Upper lobe of left lung (tissue), 6 donors: ENCODE results near the gene HNF4A. TPM values are rescaled to one million over a fixed set of nuclear protein-coding genes. Genes with fewer than 3 reads are reported as not detected.

Experiments
- ATAC-seq, 2 donors: fragments of 200-7000 bp; cut with Tn5 transposase; one replicate each; pipeline ENCODE4 v1.9.1; 2022; ENCODE audit warnings: mild to moderate bottlenecking in 2 of 2, moderate library complexity in 2 of 2; ENCODE audit not compliant: low FRiP score in 2 of 2
- DNase-seq, 2 donors: peaks; one replicate each; pipeline ENCODE4 v3.0.0-alpha.2; 2019 to 2020
- H3K27ac ChIP-seq, 4 donors: fragments of 200-600 bp; sonication (generic); one replicate each; pipeline ENCODE4 v1.5.1; 2016 to 2019
- H3K27me3 ChIP-seq, 4 donors: fragments of 200-600 bp; sonication (generic); one replicate each; pipeline ENCODE4 v1.5.1; 2017 to 2019
- H3K36me3 ChIP-seq, 4 donors: fragments of 200-600 bp; sonication (generic); one replicate each; pipeline ENCODE4 v1.5.1; 2016 to 2019
- H3K4me1 ChIP-seq, 4 donors: fragments of 200-600 bp; sonication (generic); one replicate each; pipeline ENCODE4 v1.5.1; 2018 to 2019
- H3K4me3 ChIP-seq, 4 donors: fragments of 200-600 bp; sonication (generic); one replicate each; pipeline ENCODE4 v1.5.1; 2017 to 2019; ENCODE audit warnings: mild to moderate bottlenecking in 2 of 4, moderate library complexity in 1 of 4
- H3K9me3 ChIP-seq, 4 donors: fragments of 200-600 bp; sonication (generic); one replicate each; pipeline ENCODE4 v1.5.1; 2018 to 2019
- EP300 ChIP-seq, 4 donors: sonication (generic); formaldehyde crosslinking; IDR thresholded peaks; one replicate each; pipeline ENCODE4 v1.5.1; 2017; ENCODE audit warnings: antibody characterized with exemption in 4 of 4, control low read depth in 2 of 4
- POLR2A ChIP-seq, 4 donors: fragments of 450-650 bp; IDR thresholded peaks; one replicate each; pipeline ENCODE4 v1.5.1; 2016 to 2017; ENCODE audit warnings: antibody characterized with exemption in 4 of 4, mild to moderate bottlenecking in 2 of 4
- POLR2AphosphoS5 ChIP-seq, 2 donors: sonication (generic); formaldehyde crosslinking; IDR thresholded peaks; one replicate each; pipeline ENCODE4 v1.5.1; 2017; ENCODE audit warnings: antibody characterized with exemption in 2 of 2
- WGBS, 2 donors: methylation state at CpG; one replicate each; pipeline ENCODE4 v1.1.5; 2017 to 2018; 5-methylcytosine and 5-hydroxymethylcytosine counted together
- total RNA-seq, 6 donors: library from RNA; depleted of rRNA in 4 of 6; stranded (reverse); fragments of >200 nt in 4 of 6; gene quantifications; one replicate each; pipeline versions ENCODE4 v1.1.0 to v1.2.1, GENCODE V29; 2016 to 2021
- TF ChIP-seq, protein P1 (sequence below), 6 experiments: fragments of 450-650 bp in 4 of 6; fragments of 200-600 bp in 2 of 6; sonication (generic) in 2 of 6; IDR thresholded peaks; one replicate each; pipeline ENCODE4 v1.5.1; 2016 to 2019; ENCODE audit warnings: antibody characterized with exemption in 6 of 6
- donor health status: DM: no; HTN: no; CAD: no; lungs with moderate emphysema.
- donor health status: DM: no; HTN: yes; CAD: no; lungs with severe emphysema.

Gene HNF4A
- total RNA-seq, 6 donors from 2014 or later = under 0.01 to 0.74 (median 0.45) TPM; not detected in 2

DNA sequence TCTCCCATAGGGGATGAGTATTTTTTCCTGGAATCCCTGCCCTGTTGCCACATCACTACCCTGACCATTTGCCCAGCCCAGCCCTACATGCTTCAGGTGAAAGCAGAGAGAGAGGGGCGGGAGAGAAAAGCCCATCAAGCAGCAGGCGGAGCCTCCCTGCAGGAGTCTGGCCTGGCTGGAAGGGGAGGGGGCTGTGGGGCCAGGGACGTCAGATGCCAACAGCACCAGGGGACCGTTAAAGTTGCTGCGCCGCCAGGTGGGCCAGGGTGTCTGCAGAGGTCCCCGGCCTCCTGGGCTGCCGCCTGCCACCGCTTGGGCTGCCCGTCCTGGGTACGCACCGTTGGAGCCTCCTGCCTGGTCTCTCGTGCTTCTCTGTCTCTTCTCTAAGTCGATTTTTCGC, 19.4 kb upstream of the HNF4A start:
- 31 to 34% methylated on average over 11 to 13 of the region's 15 CpGs for WGBS, 2 donors
- Histone ChIP-seq H3K4me3 (no peak overlapping the region), H3K9me3 (no peaks in the 10 kb centered on the region), H3K27ac (no peak overlapping the region), H3K36me3 (no peaks in the 10 kb centered on the region), H3K27me3 (no peaks in the 10 kb centered on the region), H3K4me1 (no peaks in the 10 kb centered on the region)
- TF ChIP-seq POLR2A (IDR thresholded peaks at IDR 0.05) (no peak), EP300 (IDR thresholded peaks at IDR 0.05) (no peak), POLR2AphosphoS5 (IDR thresholded peaks at IDR 0.05) (no peak)
- TF ChIP-seq, protein P1, sequence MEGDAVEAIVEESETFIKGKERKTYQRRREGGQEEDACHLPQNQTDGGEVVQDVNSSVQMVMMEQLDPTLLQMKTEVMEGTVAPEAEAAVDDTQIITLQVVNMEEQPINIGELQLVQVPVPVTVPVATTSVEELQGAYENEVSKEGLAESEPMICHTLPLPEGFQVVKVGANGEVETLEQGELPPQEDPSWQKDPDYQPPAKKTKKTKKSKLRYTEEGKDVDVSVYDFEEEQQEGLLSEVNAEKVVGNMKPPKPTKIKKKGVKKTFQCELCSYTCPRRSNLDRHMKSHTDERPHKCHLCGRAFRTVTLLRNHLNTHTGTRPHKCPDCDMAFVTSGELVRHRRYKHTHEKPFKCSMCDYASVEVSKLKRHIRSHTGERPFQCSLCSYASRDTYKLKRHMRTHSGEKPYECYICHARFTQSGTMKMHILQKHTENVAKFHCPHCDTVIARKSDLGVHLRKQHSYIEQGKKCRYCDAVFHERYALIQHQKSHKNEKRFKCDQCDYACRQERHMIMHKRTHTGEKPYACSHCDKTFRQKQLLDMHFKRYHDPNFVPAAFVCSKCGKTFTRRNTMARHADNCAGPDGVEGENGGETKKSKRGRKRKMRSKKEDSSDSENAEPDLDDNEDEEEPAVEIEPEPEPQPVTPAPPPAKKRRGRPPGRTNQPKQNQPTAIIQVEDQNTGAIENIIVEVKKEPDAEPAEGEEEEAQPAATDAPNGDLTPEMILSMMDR (IDR thresholded peaks at IDR 0.05) = no peak
- DNase-seq = peak in 1 of 2 donors; percentile 56
- ATAC-seq = no peak

DNA sequence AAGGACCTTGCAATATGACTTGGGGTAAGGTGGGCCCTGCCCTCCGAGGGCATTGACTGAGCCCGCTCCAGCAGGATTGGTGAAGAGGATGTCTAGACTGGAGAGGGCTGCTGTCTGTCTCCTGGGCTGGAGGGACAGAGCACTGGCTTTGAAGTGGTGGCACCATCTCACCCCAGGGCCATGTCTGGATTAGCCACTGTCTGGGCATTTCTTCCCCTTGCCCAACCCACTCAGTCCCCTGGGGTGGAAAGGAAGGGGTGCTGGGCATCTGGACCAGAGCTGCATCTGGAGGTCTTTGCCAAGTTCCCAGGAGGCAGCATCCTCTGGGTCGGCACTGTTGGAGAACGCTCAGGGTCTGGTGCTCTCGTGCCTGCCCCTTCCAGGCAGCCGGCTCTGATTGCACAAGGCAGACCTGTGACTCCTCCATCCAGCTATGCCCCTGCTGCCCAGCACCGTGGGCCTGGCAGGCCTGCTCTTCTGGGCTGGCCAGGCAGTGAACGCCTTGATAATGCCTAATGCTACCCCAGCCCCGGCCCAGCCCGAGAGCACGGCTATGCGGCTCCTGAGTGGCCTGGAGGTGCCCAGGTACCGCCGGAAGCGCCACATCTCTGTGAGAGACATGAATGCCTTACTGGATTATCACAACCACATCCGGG, 18.6 kb upstream of the HNF4A start, which contains the start of gene R3HDML:
TSS of gene R3HDML (plus strand) at position 319 of the 656 bp plus-strand sequence. CDS start at position 434, 115 bp downstream.
- H3K4me1 ChIP-seq = no peaks in the 10 kb centered on the region
- DNase-seq (peak in 1 of 2 donors; percentile 67), ATAC-seq (no peak)
- no peak for TF ChIP-seq POLR2A (IDR thresholded peaks at IDR 0.05)
- TF ChIP-seq, protein P1 (IDR thresholded peaks at IDR 0.05) = no peak
- TF ChIP-seq POLR2AphosphoS5 (IDR thresholded peaks at IDR 0.05) = no peak
- no peak for TF ChIP-seq EP300 (IDR thresholded peaks at IDR 0.05)
- no peaks in the 10 kb centered on the region for H3K27me3 ChIP-seq
- H3K9me3 ChIP-seq = no peaks in the 10 kb centered on the region
- H3K27ac ChIP-seq = no peak within 1 kb of the TSS
- no peaks in the 10 kb centered on the region for H3K36me3 ChIP-seq
- WGBS, 2 donors = 84 to 88% methylated on average over 7 to 11 of the region's 16 CpGs
- H3K4me3 ChIP-seq = no peak within 1 kb of the TSS

DNA sequence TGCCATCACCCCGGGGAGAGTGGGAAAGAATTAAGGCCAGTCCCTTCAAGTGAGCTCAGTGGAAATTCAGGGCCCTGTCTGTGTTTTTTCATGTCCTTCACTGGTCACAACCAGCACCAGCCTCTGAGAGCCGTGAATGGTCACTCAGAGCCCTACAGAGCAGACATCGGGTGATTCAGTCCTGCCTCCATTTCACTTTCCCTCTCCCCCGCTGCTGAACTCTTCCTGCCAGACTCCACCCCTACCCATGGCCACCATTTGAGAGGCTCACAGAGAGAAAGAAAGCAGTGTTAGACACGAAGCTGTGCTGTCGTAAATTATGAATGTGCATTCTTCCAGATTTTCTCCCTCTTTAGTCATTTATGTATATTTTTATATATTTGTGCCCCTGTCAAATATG, 13.3 kb upstream of the HNF4A start:
- 65 to 73% methylated on average over 6 of the region's 6 CpGs for WGBS, 2 donors
- ATAC-seq = peak in 1 of 2 donors; percentile 48
- H3K4me1 ChIP-seq = no peaks in the 10 kb centered on the region
- TF ChIP-seq, protein P1 (IDR thresholded peaks at IDR 0.05) = no peak
- no peak for TF ChIP-seq POLR2AphosphoS5 (IDR thresholded peaks at IDR 0.05)
- no peak for TF ChIP-seq POLR2A (IDR thresholded peaks at IDR 0.05)
- TF ChIP-seq EP300 (IDR thresholded peaks at IDR 0.05) = no peak
- no peak overlapping the region for H3K4me3 ChIP-seq
- no peak overlapping the region for H3K27ac ChIP-seq
- H3K9me3 ChIP-seq = no peaks in the 10 kb centered on the region
- H3K36me3 ChIP-seq = no peaks in the 10 kb centered on the region
- no peaks in the 10 kb centered on the region for H3K27me3 ChIP-seq
- DNase-seq = no peak

DNA sequence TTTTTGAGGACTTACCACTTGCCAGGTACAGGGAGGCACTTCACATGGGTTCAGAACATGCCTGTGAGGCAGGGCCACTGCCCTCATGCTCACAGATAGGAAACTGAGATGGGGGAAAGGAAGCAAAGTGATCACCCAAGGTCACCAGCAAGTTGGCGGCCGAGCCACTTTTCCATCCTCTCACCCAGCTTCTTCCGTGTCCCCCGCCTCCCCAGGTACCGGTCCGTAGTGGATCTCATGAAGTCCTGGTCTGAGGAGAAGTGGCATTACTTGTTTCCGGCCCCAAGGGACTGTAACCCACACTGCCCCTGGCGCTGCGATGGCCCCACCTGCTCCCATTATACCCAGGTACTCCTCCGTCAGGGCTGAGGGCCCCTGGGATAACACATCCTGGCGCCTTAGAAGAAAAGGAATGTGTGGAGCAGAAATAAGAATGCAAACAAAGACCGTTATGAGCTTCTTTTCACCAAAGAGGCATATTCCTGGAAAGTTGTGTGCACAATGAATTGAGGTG, 12.3 kb upstream of the HNF4A start:
- no peak overlapping the region for H3K4me3 ChIP-seq
- no peak for DNase-seq

More for the DNA sequence above, 12.3 kb upstream of the HNF4A start:
- TF ChIP-seq POLR2AphosphoS5 (IDR thresholded peaks at IDR 0.05) (no peak), EP300 (IDR thresholded peaks at IDR 0.05) (no peak), POLR2A (IDR thresholded peaks at IDR 0.05) (no peak)
- TF ChIP-seq, protein P1 (IDR thresholded peaks at IDR 0.05) = no peak
- Histone ChIP-seq H3K27ac (no peak overlapping the region), H3K9me3 (no peaks in the 10 kb centered on the region), H3K27me3 (no peaks in the 10 kb centered on the region), H3K36me3 (no peaks in the 10 kb centered on the region), H3K4me1 (no peaks in the 10 kb centered on the region)
- 57 to 63% methylated on average over 12 of the region's 12 CpGs for WGBS, 2 donors
- no peak for ATAC-seq
